HG03025 (cell line): Measurements from ENCODE around the gene IQSEC1.

Experiments used
- ATAC-seq: cut with Tn5 transposase; IDR thresholded peaks from one replicate; pipeline ENCODE4 v1.9.1; 2021; ENCODE audit warnings: mild to moderate bottlenecking, moderate library complexity; ENCODE audit not compliant: unreplicated experiment, low FRiP score

Gene IQSEC1

GRCh38 chr3:13052191-13052820 lies 20.9 kb downstream of the IQSEC1 start:
- no peak for ATAC-seq

- ATAC-seq: no peak
These were observed 21.6 kb downstream of the IQSEC1 start for GRCh38 chr3:13051581-13051980.

- ATAC-seq: no peak
These were observed 22.2 kb downstream of the IQSEC1 start for GRCh38 chr3:13051066-13051465.

- no peak for ATAC-seq
These were observed 22.8 kb downstream of the IQSEC1 start for GRCh38 chr3:13050446-13050845.

GRCh38 chr3:13049400-13049799 lies 23.8 kb downstream of the IQSEC1 start:
- ATAC-seq: no peak

- no peak for ATAC-seq
These were observed 25.7 kb downstream of the IQSEC1 start for GRCh38 chr3:13047296-13048165.

GRCh38 chr3:13046569-13047274 lies 26.5 kb downstream of the IQSEC1 start:
- peak; percentile 8 for ATAC-seq

- ATAC-seq: peak; percentile 83
These were observed 27.2 kb downstream of the IQSEC1 start for GRCh38 chr3:13045904-13046568.

- no peak for ATAC-seq
These were observed 27.9 kb downstream of the IQSEC1 start for GRCh38 chr3:13045241-13045903.

- ATAC-seq: no peak
These were observed 28.6 kb downstream of the IQSEC1 start for GRCh38 chr3:13044496-13045240.

GRCh38 chr3:13043656-13044055 lies 29.6 kb downstream of the IQSEC1 start:
- no peak for ATAC-seq

GRCh38 chr3:13042715-13043271 lies 30.4 kb downstream of the IQSEC1 start:
- no peak for ATAC-seq

- ATAC-seq: no peak
These were observed 31.0 kb downstream of the IQSEC1 start for GRCh38 chr3:13042127-13042701.

GRCh38 chr3:13041113-13041776 lies 32.0 kb downstream of the IQSEC1 start:
- no peak for ATAC-seq

- peak; percentile 85 for ATAC-seq
These were observed 32.7 kb downstream of the IQSEC1 start for GRCh38 chr3:13040361-13041074.

GRCh38 chr3:13039213-13039896 lies 33.9 kb downstream of the IQSEC1 start:
- no peak for ATAC-seq

GRCh38 chr3:13037458-13038117 lies 35.6 kb downstream of the IQSEC1 start:
- no peak for ATAC-seq
